ENCODE results near the gene CD6.

DNA sequence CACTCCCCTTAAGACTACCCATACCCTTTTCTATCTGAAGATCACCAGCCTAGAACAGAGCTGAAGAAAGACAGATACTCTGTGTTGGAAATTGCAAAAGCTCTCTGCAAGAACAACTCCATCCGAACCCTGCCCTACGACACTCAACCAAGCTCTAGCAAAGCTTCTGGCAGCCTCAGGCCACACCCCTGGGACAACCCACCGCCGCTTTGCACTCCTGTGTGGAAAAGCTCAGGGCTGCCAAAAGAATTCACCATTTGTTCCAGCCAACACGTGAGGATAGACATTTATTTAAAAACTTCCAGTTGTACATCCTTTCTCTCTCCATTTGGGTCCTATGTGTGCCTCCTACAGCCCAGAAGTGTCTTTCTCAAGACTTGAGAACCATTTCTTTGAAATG, 68.4 kb downstream of the CD6 start:
- TF ChIP-seq, protein P1, sequence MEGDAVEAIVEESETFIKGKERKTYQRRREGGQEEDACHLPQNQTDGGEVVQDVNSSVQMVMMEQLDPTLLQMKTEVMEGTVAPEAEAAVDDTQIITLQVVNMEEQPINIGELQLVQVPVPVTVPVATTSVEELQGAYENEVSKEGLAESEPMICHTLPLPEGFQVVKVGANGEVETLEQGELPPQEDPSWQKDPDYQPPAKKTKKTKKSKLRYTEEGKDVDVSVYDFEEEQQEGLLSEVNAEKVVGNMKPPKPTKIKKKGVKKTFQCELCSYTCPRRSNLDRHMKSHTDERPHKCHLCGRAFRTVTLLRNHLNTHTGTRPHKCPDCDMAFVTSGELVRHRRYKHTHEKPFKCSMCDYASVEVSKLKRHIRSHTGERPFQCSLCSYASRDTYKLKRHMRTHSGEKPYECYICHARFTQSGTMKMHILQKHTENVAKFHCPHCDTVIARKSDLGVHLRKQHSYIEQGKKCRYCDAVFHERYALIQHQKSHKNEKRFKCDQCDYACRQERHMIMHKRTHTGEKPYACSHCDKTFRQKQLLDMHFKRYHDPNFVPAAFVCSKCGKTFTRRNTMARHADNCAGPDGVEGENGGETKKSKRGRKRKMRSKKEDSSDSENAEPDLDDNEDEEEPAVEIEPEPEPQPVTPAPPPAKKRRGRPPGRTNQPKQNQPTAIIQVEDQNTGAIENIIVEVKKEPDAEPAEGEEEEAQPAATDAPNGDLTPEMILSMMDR (IDR thresholded peaks at IDR 0.05), result no peak
- TF ChIP-seq POLR2A (IDR thresholded peaks at IDR 0.05), result no peak

Data from heart left ventricle (tissue), 13 donors.